Vagina (tissue), 2 donors: Measurements from ENCODE around the gene LKAAEAR1. TPM values are rescaled to one million over a fixed set of nuclear protein-coding genes. Genes with fewer than 3 reads are reported as not detected.

Source experiments
- DNase-seq, 2 donors: peaks; one replicate each; pipeline ENCODE4 v3.0.0-alpha.2; 2017; ENCODE audit errors: extremely low spot score in 2 of 2
- H3K27ac ChIP-seq: fragments of 200-600 bp; sonication (generic); one replicate; pipeline ENCODE4 v1.5.1; 2019
- H3K27me3 ChIP-seq: fragments of 200-600 bp; sonication (generic); one replicate; pipeline ENCODE4 v1.5.1; 2019
- H3K36me3 ChIP-seq, 2 donors: fragments of 200-600 bp; sonication (generic); one replicate each; pipeline ENCODE4 v1.5.1; 2017 to 2019
- H3K4me1 ChIP-seq: fragments of 200-600 bp; sonication (generic); one replicate; pipeline ENCODE4 v1.5.1; 2019
- H3K4me3 ChIP-seq, 2 donors: fragments of 200-600 bp; sonication (generic); 1 replicate in 1 of 2; 2 replicates in 1 of 2; pipeline ENCODE4 v1.5.1; 2016 to 2019
- H3K9me3 ChIP-seq: fragments of 200-600 bp; sonication (generic); one replicate; pipeline ENCODE4 v1.5.1; 2019
- CTCF ChIP-seq, 3 experiments: fragments of 450-650 bp in 2 of 3; fragments of 200-600 bp in 1 of 3; sonication (generic) in 1 of 3; IDR thresholded peaks; one replicate each; pipeline ENCODE4 v1.5.1; 2017 to 2019; ENCODE audit warnings: antibody characterized with exemption in 3 of 3, mild to moderate bottlenecking in 2 of 3, moderate library complexity in 2 of 3
- POLR2A ChIP-seq, 2 donors: fragments of 450-650 bp; IDR thresholded peaks; one replicate each; pipeline ENCODE4 v1.6.1; 2017; ENCODE audit warnings: antibody characterized with exemption in 2 of 2, mild to moderate bottlenecking in 2 of 2, moderate library complexity in 2 of 2
- POLR2AphosphoS5 ChIP-seq, 2 donors: sonication (generic); formaldehyde crosslinking; IDR thresholded peaks; one replicate each; pipeline ENCODE4 v1.9.0; 2017; ENCODE audit warnings: antibody characterized with exemption in 2 of 2, mild to moderate bottlenecking in 2 of 2, low read depth in 1 of 2; ENCODE audit not compliant: insufficient read depth in 1 of 2
- intact Hi-C: fragments of 100-400 bp; cut with DNase I; formaldehyde crosslinking; loops from one replicate; pipeline ENCODE4 v1.15.1; 2023
- total RNA-seq: library from RNA; depleted of rRNA; stranded (reverse); fragments of >200 nt; gene quantifications from one replicate; pipeline ENCODE4 v1.2.3, GENCODE V29; 2016

LKAAEAR1 gene
- total RNA-seq, 1 donor from 2014 or later: not detected

DNA sequence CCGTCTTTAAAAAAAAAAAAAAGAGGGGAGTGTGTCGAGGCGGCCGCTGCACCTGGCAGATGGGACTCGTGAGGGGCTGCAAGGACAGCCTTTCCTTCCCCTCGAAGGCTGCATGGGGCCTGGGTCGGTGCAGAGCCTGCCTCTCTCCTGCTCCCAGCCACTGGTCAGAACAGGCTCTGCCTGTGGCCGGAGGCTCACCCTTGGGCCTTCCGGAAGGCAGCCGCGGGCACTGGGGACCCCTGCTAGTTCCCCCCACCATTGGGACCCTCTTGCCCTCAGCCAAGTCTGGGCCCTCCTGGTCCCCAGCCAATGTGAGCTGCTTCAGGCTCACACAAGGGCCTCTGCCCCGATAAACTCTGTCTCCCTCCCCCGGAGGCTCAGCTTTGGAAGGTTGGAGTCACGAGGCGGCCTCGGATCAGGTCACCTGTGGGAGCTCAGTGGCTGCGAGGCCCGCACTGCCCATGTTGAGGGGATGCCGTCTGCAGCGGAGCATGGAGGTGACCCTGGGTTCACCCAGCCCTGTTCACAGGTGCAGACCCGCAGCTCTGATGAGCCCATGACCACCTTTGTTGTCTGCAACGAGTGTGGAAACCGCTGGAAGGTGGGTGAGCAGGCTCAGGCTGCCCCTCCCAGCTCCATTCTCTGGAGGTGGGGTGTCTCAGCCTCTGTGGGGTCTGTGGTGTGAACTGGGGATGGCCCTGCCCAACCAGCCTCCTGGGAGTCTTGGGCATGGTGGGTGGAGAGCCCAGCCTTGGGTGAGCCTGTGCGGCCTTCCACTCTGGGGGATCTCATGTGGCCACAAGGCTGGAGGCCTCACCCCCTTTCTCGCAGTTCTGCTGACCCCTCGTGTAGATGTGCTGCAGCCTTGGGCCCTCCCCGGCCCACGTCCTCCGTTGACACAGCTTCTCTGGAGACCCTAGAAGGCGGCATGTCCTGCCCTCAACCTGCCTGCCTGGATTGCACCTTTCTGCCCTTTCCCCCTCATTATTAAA lies 12.6 kb downstream of the LKAAEAR1 start:
- no peak overlapping the region for H3K4me3 ChIP-seq
- DNase-seq: no peak
- H3K36me3 ChIP-seq: peaks cover 0 to 12% of the 10 kb centered on the region in 2 donors
- no peak for TF ChIP-seq CTCF (IDR thresholded peaks at IDR 0.05)
- no peak for TF ChIP-seq POLR2AphosphoS5 (IDR thresholded peaks at IDR 0.05; ENCODE audit: insufficient read depth in 1 of 2, low read depth in 1 of 2)
- TF ChIP-seq POLR2A (IDR thresholded peaks at IDR 0.05): no peak
- H3K9me3 ChIP-seq: no peaks in the 10 kb centered on the region
- H3K27ac ChIP-seq: no peak overlapping the region
- H3K27me3 ChIP-seq: no peaks in the 10 kb centered on the region
- no peaks in the 10 kb centered on the region for H3K4me1 ChIP-seq
- intact Hi-C loops: no loop called here

GRCh38 chr20:64070244-64070993 lies 13.8 kb downstream of the LKAAEAR1 start:
- peaks cover 0 to 12% of the 10 kb centered on the region in 2 donors for H3K36me3 ChIP-seq
- H3K27ac ChIP-seq: no peak overlapping the region
- intact Hi-C loops: no loop called here
- no peak for DNase-seq
- TF ChIP-seq CTCF (IDR thresholded peaks at IDR 0.05): no peak
- no peak for TF ChIP-seq POLR2AphosphoS5 (IDR thresholded peaks at IDR 0.05; ENCODE audit: insufficient read depth in 1 of 2, low read depth in 1 of 2)
- no peaks in the 10 kb centered on the region for H3K27me3 ChIP-seq
- H3K4me1 ChIP-seq: peaks cover 8% of the 10 kb centered on the region
- H3K9me3 ChIP-seq: no peaks in the 10 kb centered on the region
- H3K4me3 ChIP-seq: no peak overlapping the region

- Histone ChIP-seq H3K9me3 (no peaks in the 10 kb centered on the region), H3K36me3 (peaks cover 0 to 12% of the 10 kb centered on the region in 2 donors), H3K27me3 (no peaks in the 10 kb centered on the region), H3K4me1 (peaks cover 14% of the 10 kb centered on the region), H3K27ac (no peak overlapping the region), H3K4me3 (no peak overlapping the region)
- no peak for DNase-seq
- no peak for TF ChIP-seq POLR2A (IDR thresholded peaks at IDR 0.05)
- TF ChIP-seq CTCF (IDR thresholded peaks at IDR 0.05): peak in 1 of 3 experiments; percentile 29
- intact Hi-C loops: no loop called here
Observed at GRCh38 chr20:64069614-64070243, 14.5 kb downstream of the LKAAEAR1 start.

DNA sequence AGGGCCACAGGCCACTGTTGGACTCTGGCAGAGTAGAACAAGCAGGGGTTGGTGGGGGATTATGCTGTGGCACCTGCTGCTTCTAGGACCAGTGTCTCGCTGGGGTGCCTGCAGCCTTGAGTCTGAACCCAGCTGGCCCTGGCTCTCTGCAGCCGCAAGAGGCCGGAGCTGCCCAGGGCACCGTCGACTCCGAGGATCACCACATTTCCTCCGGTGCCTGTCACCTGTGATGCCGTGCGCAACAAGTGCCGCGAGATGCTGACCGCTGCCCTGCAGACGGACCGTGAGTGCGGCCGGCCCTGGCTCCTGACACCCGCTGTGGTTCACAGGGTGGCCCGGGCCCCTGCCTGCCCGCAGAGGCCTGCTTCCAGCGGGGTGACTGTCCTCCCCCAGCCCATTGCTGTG lies 15.0 kb downstream of the LKAAEAR1 start:
- intact Hi-C loops: no loop called here
- no peak overlapping the region for H3K27ac ChIP-seq
- peaks cover 0 to 12% of the 10 kb centered on the region in 2 donors for H3K36me3 ChIP-seq
- H3K27me3 ChIP-seq: no peaks in the 10 kb centered on the region
- H3K4me3 ChIP-seq: no peak overlapping the region
- DNase-seq: no peak
- peaks cover 19% of the 10 kb centered on the region for H3K4me1 ChIP-seq
- H3K9me3 ChIP-seq: no peaks in the 10 kb centered on the region
- TF ChIP-seq POLR2A (IDR thresholded peaks at IDR 0.05) (no peak), CTCF (IDR thresholded peaks at IDR 0.05) (no peak), POLR2AphosphoS5 (IDR thresholded peaks at IDR 0.05; ENCODE audit: insufficient read depth in 1 of 2, low read depth in 1 of 2) (no peak)
